Measurements from ENCODE around the gene FAM171A2.

GRCh38 chr17:44352828-44353671 lies 10.6 kb downstream of the FAM171A2 start:
- TF ChIP-seq POLR2A (IDR thresholded peaks at IDR 0.05) (no peak), CTCF (IDR thresholded peaks at IDR 0.05 in 4 of 5, conservative IDR thresholded peaks at IDR 0.05 in 1 of 5) (no peak)

Measured in gastrocnemius medialis (tissue), 4 donors.